ENCODE results near the gene MACO1.
"Not testable (repeated sequence)": the region's sequence is repeated elsewhere in the genome, so short reads cannot be mapped to it uniquely, and the experiment has no call there.

Gene MACO1

GRCh38 chr1:25425098-25426085 is 5.3 kb upstream of the MACO1 start:
- DNase-seq: no peak

DNA sequence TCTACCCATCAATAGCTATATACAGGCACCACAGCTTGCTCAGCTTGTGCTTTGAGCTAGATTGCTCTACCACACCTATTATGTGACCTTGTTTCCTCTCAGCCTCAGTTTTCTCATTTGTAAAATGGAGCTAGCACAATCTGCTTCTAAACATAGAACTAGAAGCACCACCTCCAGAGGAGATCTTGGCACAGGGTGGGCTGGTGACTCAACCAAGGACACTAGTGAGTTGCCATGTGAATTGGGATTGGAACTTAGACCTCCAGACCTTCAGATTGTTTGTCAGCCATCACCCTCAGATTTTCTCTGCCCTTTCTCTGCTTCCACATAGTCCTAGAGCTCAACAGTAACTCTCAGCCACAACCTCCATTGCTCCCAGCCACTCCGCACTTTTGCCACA is 3.0 kb upstream of the MACO1 start:
- DNase-seq: no peak

DNA sequence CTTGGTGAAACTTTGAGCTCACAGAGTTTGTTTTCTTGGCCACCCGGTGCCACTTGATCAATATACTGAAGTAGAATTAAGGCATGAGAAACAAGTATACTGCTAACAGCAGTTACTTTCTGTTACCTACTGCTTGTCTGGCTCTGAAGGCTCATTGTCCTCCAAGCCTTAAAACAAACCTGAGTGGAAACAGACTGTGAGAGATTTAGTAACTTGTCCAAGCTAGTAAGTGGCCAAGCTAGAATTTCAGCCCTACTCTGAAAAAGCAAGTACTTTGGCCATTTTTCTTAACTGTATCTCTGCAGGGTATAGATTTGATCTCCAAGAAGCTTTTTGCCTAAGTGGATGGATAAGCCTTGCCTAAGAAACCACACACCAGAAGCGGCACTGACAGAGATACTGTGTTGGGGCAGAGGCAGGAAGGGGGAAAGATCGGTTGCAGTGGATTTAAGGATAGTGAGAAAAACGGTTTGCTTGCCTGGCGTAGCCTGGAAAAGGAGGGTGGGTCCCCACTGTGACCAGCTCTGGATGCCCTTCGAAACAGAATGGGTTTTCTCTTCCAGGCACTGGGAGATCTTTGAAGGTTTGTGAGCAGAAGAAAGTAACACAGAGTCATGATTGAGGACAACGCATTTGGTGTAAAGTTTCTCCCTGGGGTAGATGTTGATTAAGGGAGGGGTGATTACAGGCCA is 2.1 kb upstream of the MACO1 start:
- DNase-seq: no peak

- no peak for DNase-seq
Observed at GRCh38 chr1:25430967-25431881, 527 bp downstream of the MACO1 start.

DNA sequence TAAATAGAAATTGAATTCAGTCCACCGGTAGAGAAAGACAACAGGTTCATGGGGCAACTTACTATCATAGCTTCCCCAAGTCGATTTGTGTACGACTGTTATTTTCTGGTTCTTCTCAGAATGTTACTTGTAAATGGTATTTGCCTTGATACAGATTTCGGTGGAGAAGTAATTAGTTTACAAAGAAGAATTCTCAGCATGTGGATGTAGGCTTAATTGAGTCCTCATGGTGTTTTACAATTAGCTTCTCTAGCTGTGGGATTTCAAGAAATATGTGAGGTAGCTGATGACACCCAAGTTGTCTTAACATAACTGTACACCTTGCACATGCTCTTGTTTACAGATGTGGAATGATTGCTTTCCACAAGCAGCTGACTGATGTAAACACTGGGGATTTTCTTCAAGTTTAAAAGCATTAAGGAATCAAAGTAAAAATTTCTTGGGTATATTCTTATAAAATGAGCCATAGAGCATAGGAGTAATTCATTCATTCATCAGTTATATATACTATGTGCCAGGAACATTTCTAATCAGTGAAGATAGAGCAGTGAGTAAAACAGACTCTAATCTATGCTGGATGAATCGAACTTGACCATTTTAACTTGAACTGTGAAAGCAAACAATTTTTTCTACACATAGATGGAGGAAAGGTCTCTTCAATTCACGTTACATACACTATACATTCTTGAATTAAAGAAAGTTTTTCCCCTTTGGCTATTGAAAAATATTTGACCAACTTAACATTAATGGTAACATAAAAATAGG is 1.4 kb downstream of the MACO1 start:
- DNase-seq: no peak

DNA sequence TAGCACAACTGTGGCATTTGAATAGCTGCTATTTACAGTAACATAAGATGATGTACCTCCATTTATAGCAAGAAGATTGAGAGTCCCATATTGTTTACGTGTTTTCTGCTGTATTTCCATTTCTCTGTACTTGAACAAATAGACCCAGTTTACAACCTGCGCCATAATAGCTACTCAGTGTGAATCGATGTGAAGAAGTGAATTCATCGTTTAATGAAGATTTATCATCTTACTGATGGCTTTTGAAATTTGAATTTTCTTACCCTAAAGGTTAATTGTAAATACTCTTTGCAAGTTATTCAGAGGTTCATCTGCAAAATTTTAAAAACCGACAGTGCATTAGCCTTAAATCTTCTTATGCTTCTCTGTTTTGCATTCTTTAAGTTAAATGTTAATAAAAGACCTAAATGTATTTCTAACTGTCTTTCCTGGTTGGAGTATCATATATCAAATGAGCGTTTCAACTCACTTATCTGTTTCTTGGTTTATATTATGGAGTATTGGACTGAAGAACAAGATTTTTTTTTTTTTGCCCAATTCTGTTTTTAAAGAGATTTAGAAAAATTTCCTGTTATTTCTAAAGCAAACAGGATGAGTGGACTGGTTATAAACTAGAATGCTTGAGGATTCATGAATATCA is 2.2 kb downstream of the MACO1 start:
- no peak for DNase-seq

DNA sequence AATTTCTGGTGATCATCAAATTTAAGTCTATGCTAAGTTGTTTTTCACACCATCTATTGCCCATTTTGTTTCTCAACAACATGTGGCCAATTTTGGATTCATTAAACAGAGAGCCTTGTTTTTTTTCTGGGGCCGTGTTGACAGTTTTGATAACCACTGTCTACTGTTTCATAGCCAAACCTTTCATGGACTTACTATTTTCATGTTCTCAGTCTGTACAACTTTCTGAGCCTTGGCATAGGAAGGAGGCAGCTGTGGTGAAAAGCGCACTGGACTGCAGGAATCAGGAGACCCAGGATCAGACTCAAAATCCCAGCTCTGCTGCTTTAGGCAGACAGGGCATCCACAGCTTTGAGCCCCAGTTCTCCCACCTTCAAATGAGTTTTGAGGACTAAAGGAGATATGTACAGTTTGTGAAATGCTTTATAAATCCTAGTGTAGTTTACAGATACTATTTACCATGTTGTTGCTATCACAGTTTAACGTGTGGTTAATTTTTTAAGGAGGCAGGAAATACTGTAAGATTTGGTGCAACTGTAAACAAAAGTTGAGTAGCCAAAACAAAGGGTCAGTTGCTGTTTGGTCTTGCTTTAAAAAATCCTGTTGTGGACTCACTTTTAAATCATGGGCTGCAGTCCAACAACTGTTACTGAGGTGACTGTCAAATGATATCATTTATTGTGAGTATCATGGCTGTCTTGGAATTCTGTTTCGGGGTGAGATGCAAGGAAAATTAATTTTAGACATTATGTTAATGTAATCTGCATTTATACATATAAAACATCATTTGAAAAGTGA is 2.9 kb downstream of the MACO1 start:
- DNase-seq: no peak

- DNase-seq: no peak
Observed at GRCh38 chr1:25435397-25436108, 4.9 kb downstream of the MACO1 start.

DNA sequence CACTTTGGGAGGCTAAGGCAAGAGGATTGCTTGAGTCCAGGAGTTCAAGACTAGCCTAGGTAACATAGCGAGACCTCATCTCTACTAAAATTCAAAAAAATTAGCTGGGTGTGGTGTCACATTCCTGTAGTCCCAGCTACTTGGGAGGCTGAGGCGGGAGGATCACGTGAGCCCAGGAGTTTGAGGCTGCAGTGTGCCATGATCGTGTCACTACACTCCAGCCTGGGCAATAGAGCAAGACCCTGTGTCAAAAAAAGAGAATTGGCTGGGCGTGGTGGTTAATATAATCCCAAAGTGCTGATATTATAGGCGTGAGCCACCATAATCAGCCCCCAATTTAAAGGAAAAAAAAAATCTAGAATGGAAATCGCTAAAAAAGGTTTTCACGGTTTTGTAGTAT is 7.0 kb downstream of the MACO1 start:
- DNase-seq: no peak

DNA sequence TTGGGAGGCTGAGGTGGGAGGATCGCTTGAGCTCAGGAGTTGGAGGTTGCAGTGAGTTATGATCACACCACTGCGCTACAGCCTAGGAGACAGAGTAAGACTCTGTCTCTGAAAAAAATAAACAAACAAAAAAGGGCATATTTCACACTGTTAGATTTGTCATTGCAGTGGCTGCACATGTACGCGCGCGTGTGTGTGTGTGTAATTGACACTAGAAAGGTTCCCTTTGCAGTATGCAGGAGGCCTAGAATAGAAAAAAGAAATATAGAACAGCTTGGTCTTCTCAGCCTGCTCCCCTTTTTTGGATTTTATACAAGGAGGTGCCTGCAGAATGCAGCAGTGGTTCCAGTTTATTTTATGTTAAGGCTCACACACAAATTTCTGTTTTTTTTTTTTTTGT is 8.6 kb downstream of the MACO1 start:
- DNase-seq: no peak

DNA sequence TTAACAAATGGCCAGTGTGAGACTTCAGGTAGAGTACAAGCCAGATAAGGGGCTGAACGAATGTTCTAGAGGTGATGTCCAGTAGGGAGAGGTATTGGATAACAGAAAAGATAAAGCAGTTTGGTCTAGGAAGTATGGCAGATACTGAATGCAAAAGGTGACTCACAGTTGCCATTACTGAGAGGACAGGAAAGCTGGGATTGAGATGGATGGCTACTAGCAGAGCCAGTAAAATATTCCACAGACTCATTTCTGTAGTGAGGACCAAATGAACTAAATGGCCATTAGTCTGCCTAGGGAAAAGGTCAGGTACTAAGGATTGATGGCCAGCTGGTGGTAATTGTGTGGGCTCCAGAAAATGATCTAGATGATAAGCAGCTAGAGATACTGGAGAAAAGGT is 11.5 kb downstream of the MACO1 start:
- no peak for DNase-seq

GRCh38 chr1:25443030-25443699 is 12.5 kb downstream of the MACO1 start:
- DNase-seq: no peak

DNA sequence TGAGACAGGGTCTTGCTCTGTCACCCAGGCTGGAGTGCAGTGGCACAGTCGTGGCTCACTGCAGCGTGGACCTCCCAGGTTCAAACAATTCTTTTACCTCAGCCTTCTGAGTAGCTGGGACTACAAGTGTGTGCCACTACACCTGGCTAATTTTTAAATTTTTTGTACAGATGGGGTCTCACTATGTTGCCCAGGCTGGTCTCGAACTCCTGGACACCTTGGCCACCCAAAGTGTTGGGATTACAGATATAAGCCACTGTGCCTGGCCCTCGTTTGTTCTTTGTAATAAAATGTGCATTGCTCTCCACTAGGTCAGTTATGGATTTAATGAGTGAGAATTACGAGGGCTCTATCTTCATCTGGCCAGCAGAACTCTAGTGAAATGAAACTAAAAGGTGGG is 13.9 kb downstream of the MACO1 start:
- DNase-seq: not testable (repeated sequence)

DNA sequence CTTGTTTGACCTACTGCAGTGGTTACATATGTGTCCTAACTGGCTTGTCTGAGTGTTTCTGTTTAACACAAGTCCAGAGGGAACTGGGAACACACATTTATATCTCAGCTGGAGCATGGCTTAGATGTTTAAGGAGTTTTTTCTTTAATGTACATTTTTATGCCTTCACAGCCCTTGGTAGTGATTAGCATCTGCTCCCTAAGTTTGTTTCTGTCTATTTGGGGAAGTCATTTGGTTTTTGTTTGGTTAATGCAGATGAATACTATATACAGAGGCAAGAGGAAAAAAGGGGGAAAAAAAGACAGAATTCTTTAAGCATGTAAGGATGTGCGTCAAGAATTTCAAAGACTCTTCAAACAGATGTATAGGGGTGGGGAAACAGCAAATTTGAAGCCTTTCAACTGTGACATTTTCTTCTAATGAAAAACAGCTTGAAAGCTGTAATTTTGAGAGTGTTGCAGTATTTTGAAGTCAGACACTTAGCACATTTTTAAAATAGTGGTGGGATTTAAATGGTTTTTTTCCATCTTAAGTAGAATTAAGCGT is 15.4 kb downstream of the MACO1 start:
- DNase-seq: no peak

- no peak for DNase-seq
Observed at GRCh38 chr1:25447547-25447946, 16.9 kb downstream of the MACO1 start.

DNA sequence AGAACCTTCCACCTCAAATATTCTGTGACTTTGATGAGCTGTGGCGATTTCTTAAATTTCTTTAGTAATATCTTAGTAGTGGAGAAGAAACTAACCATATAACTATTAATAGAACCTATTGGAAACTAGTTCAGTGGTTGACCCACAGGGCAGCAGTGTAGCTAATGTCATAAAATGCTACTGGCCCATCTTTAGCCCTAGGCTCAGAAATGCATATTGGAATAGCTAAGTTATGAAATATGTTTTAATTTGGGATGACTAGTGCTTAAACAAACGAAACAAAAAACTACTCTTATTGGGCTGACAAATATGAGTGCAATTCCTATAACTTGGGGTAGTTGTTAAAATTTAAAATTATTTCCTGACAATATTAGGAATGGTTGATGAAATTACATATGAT is 20.2 kb downstream of the MACO1 start:
- DNase-seq: no peak

DNA sequence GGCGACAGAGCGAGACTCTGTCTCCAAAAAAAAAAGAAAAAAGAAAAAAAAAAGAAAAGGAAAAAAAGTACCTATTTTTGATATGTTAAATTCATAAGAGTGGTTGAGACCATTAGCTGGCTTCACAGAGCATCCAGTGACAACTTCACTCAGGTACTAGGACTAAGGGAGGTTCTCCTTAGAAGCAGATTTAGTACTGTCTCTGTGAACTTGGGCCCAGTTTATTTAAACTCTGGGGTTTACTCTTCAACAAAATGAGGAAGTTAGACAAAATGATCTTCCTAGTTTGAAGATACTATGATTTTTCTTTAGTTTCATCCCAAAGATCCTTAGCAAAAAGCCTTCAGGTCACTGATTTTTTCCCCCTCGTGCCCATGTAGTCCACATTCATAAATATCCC is 21.2 kb downstream of the MACO1 start:
- no peak for DNase-seq

GRCh38 chr1:25456502-25456901 is 25.8 kb downstream of the MACO1 start:
- no peak for DNase-seq

DNA sequence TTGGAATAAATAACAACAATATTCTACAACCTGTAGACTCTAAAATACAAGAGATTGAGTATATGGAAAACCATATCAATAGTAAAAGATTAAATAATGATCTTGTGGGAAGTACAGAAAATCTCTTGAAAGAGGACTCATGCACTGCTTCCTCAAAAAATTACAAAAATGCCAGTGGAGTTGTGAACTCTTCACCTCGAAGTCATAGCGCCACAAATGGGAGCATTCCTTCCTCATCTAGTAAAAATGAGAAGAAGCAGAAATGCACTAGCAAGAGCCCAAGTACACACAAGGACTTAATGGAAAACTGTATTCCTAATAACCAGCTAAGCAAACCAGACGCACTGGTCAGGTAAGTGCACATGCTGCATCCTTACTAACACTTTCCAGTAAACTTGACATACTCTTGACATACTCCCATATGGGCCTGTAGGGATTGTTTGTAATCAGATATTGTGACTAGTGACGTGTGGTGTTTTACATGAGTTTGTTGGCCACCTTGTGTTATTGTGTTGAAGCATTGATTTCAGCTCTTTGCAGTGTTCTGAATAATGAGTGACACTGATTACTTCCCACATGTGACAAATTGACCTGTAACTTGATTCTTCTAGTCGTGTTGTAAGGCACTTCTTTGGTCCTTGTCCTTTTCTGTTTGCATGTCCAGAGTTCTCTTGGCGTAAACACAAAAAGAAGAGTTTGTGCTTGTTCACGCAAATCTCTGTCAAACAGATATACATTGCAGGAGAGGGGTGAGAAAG is 28.0 kb downstream of the MACO1 start:
- no peak for DNase-seq
